Muscle layer of duodenum (tissue), 2 donors: ENCODE data around the gene SKI.
"Not testable (repeated sequence)": the region's sequence is repeated elsewhere in the genome, so short reads cannot be mapped to it uniquely, and the experiment has no call there.

ENCODE experiments used
- H3K27ac ChIP-seq: one replicate; pipeline ENCODE4 v1.7.0; 2013; ENCODE audit warnings: mild to moderate bottlenecking, low read length
- H3K27me3 ChIP-seq: one replicate; pipeline ENCODE4 v1.7.0; 2013; ENCODE audit warnings: low read depth, mild to moderate bottlenecking, control low read depth, low read length
- H3K36me3 ChIP-seq, 2 donors: one replicate each; pipeline ENCODE4 v1.7.0; 2013; ENCODE audit warnings: low read length in 2 of 2, control low read depth in 1 of 2, mild to moderate bottlenecking in 1 of 2; ENCODE audit not compliant: insufficient read depth in 2 of 2, control insufficient read depth in 1 of 2
- H3K4me1 ChIP-seq, 2 donors: one replicate each; pipeline ENCODE4 v1.7.0; 2013; ENCODE audit warnings: low read length in 2 of 2, mild to moderate bottlenecking in 2 of 2, control low read depth in 1 of 2, moderate library complexity in 1 of 2; ENCODE audit not compliant: insufficient read depth in 2 of 2, control insufficient read depth in 1 of 2
- H3K4me3 ChIP-seq, 2 donors: one replicate each; pipeline ENCODE4 v1.7.0; 2013; ENCODE audit warnings: low read length in 2 of 2, low read depth in 1 of 2, mild to moderate bottlenecking in 1 of 2
- H3K9me3 ChIP-seq, 2 donors: one replicate each; pipeline ENCODE4 v1.7.0; 2013; ENCODE audit warnings: low read length in 2 of 2, control low read depth in 1 of 2, mild to moderate bottlenecking in 1 of 2; ENCODE audit not compliant: control insufficient read depth in 1 of 2
- donor health status: healthy.

Gene SKI

DNA sequence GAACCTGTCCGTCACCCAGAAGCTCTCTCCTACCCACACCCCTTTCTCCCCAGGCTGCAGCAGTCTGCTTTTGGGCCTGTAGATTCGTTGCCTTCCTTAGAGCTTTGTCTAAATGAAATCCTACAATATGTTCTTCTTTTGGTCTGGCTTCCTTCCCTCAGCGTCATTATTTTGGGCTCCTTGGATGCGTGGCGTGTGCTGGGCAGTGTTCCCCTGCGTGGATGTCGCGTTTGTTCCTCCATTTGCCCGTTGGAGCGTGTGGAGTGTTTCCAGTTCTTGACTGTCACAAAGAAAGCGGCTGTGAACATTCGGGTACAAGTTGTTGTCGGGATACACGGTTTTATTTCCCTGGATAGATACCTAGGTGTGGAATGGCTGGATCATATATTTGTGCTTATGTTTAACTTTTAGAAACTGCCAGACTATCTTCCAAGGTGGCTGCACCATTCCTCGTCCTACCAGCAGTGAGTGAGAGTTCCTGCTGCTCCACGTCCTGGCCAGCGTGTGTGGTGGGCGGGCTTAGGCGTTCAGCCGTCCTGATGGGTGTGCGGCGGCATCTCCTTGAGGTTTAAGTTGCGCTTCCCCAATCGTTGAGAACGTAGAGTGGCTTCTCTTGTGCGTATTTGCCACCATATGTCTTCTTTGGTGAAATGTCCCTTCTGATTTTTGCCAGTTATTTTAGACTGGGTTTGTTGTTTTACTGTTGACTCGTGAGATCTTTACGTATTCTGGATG, 31.7 kb downstream of the SKI start:
- H3K27ac ChIP-seq = no peak overlapping the region
- H3K9me3 ChIP-seq = peaks cover 0 to 5% of the 10 kb centered on the region in 2 donors
- H3K36me3 ChIP-seq = no peaks in the 10 kb centered on the region
- H3K27me3 ChIP-seq = no peaks in the 10 kb centered on the region
- peaks cover 10 to 31% of the 10 kb centered on the region in 2 donors for H3K4me1 ChIP-seq
- no peak overlapping the region for H3K4me3 ChIP-seq

DNA sequence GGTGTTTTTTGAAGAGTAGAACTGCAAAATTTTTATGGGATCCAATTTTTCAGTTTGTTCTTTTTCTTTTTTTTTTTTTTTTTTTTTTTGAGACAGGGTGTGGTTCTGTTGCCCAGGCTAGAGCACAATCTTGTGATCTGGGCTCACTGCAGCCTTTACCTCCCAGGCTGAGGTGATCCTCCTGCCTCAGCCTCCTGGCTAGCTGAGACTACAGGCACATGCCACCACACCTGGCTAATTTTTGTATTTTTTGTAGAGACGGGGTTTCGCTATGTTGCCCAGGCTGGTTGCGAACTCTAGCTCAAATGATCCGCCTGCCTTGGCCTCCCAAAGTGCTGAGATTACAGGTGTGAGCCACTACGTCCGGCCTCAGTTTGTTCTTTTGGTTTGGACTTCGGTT, 32.4 kb downstream of the SKI start:
- H3K9me3 ChIP-seq, H3K27me3 ChIP-seq, H3K4me3 ChIP-seq, H3K36me3 ChIP-seq, H3K27ac ChIP-seq: not testable (repeated sequence)
- H3K4me1 ChIP-seq = peaks cover 10 to 31% of the 10 kb centered on the region in 2 donors

DNA sequence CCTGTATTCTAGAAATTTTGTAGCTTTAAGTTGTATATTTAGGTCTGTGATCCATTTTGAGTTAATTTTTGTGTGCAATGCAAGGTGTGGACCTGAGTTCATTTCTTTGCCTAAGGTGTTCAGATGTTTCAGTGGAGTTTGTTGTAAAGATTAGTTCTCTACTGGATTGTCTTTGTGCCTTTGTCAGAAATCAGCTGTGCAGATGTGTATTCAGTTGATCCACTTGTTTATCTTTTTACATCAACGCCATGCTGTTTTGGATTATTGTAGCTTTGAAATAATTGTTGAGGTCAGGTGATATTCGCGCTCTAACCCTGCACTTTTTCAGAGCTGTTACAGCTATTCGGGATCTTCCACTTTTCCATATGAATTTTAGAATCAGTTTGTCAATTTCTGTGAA, 32.8 kb downstream of the SKI start:
- Histone ChIP-seq H3K27ac (no peak overlapping the region), H3K4me1 (peaks cover 10 to 33% of the 10 kb centered on the region in 2 donors), H3K4me3 (no peak overlapping the region), H3K9me3 (peaks cover 0 to 4% of the 10 kb centered on the region in 2 donors), H3K27me3 (no peaks in the 10 kb centered on the region), H3K36me3 (no peaks in the 10 kb centered on the region)

DNA sequence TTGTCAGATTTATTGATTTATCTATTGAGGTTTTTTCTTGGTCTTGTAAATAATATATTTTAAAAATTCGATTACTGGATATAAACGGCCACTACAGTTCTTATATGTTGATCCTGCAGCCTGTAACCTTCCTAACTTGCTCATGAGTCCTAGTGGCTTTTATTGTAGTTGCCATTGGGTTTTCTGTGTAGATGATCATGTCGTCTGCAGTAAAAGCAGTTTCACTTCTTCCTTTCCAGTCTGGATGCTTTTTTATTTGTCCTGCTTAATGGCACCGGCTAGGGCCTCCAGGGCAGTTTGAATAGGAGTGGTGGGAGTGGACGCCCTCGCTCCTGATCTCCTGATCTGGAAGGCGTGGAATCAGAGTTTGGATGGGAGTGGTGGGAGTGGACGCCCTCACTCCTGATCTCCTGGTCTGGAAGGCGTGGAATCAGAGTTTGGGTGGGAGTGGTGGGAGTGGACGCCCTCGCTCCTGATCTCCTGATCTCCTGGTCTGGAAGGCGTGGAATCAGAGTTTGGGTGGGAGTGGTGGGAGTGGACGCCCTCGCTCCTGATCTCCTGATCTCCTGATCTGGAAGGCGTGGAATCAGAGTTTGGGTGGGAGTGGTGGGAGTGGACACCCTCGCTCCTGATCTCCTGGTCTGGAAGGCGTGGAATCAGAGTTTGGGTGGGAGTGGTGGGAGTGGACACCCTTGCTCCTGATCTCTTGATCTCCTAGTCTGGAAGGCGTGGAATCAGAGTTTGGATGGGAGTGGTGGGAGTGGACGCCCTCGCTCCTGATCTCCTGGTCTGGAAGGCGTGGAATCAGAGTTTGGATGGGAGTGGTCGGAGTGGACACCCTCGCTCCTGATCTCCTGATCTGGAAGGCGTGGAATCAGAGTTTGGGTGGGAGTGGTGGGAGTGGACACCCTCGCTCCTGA, 33.6 kb downstream of the SKI start:
- peaks cover 9 to 37% of the 10 kb centered on the region in 2 donors for H3K4me1 ChIP-seq
- not testable (repeated sequence) for H3K27me3 ChIP-seq, H3K36me3 ChIP-seq, H3K9me3 ChIP-seq, H3K4me3 ChIP-seq, H3K27ac ChIP-seq

DNA sequence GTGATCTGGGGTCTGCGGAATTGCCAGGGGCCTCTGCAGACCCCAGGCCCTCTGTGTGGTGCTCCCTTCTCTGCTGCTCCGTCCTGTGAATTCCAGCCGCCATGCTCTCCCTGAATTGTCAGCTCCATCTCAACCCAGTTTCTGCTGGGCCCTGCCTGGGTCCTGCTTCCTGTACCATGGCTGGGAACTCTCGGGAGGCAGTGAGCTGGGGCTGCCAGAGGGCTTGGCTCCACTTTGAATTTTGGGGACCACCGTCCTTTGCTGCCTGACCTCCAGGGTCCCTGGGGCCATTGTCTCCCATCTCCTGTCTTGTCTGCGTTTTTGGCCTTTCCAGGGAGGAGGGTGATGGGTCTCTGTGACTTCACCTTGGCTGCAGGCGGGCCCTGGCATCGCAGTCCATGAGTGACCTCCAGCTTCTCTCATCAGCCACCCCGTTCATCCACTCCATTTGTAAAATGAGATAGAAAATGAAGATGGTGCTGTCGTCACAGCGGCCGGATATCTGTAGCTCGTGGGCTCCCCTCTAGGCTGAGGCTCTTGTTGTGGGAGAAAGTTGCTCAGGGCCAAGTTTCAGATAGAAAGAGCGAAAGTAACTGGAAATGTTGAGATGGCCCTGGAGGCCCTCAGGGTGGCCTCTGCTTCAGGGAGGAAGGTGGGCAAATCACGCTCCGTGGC, 38.3 kb downstream of the SKI start:
- no peaks in the 10 kb centered on the region for H3K27me3 ChIP-seq
- peaks cover 4 to 50% of the 10 kb centered on the region in 2 donors for H3K4me1 ChIP-seq
- H3K4me3 ChIP-seq = no peak overlapping the region
- no peaks in the 10 kb centered on the region for H3K36me3 ChIP-seq
- no peaks in the 10 kb centered on the region for H3K9me3 ChIP-seq
- H3K27ac ChIP-seq = no peak overlapping the region

DNA sequence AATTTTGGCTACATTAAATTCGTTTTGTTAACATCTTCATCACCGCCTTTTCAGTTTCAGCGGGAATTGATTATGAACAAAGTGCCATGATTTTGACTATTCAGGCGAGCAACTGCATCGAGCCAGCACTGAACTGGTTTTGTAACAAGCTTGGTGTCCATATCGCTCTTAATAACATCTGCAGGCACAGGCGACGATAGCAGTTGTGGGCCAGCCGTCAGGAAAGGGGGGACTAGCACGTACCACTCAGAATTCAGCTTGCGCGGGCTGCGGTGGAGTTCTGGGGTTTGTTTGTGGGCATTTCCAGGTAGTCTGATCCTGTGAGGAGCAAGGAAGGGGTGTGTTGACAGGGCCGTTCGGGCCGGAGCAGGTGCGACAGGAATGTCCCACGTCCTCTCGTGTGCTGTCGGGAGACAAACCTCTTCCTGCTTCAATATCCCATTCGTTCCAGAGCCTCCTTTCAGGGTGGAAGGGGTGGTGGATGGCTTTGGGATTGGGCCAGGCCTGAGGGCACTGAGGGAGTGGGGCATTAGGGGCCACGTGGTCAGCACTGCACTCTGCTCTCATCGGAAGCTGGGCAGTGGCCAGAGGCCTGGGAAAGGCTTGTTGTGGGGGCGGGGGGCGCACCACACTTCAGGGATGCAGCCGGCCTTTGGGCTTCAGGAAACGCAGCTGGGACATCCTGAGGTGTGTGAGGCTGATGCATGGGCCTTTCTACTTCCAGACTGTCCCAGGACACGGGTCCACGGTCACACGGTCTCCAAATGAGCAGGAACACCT, 39.1 kb downstream of the SKI start:
- no peak overlapping the region for H3K4me3 ChIP-seq
- H3K27ac ChIP-seq = no peak overlapping the region
- H3K9me3 ChIP-seq = no peaks in the 10 kb centered on the region
- peaks cover 4 to 59% of the 10 kb centered on the region in 2 donors for H3K4me1 ChIP-seq
- H3K36me3 ChIP-seq = no peaks in the 10 kb centered on the region
- H3K27me3 ChIP-seq = no peaks in the 10 kb centered on the region

DNA sequence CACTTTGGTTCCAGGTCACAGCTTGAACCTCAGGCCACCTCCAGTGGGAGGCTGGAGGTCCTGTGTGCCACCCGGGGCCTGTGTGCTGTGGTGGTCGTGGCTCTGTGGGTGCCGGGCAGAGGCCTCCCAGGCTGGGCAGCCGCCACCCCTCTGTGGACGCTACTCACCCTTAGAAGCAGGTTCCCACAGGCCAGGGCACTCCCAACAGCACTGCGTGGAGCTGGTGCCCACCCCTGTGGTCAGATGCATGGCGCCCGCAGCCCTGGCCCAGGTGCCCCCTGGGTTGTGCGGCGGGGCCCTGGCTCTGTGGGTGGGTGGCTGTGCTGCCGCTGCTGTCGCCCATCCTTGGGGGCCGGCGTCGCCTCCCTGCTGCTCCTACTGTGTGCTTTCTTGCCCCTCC, 39.7 kb downstream of the SKI start:
- no peak overlapping the region for H3K4me3 ChIP-seq
- H3K36me3 ChIP-seq = no peaks in the 10 kb centered on the region
- no peak overlapping the region for H3K27ac ChIP-seq
- no peaks in the 10 kb centered on the region for H3K9me3 ChIP-seq
- peaks cover 4 to 65% of the 10 kb centered on the region in 2 donors for H3K4me1 ChIP-seq
- no peaks in the 10 kb centered on the region for H3K27me3 ChIP-seq

DNA sequence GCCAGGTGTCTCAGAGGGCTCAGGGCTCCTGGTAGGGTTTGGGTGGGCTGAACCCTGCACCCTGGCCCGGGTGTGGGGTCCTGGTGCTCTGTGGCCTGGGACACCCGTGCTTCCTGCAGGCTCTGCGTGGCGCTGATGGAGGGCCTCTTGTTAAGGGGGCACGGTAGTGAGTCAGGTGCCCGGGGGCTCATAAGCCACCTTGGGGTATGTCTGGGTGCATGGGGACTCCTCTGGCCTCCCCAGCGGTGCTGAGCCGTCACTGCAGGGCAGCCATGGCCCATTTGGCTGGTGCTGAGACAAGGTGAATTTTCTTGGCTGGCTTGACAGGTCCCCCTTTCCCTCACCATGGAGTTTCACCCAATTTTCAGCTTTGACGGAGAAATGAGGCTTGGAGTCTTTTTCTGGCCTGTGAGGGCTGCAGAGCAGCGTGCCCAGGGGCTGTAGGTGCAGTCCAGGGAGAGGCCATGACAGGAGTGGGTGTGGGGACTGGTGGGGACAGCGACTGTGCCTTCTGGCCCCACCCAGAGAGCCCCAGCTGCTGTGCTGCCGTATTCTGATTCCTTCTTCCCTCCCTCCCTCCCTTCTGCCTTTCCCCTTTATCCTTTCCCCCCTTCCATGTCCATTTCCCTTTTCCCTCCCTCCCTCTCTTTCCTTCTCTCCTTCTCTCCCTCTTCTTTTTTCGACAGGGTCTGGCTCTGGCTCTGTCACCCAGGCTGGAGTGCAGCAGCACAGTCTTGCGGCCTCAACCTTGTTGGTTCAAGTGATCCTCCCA, 40.4 kb downstream of the SKI start:
- Histone ChIP-seq H3K27me3 (no peaks in the 10 kb centered on the region), H3K9me3 (no peaks in the 10 kb centered on the region), H3K4me3 (no peak overlapping the region), H3K27ac (no peak overlapping the region), H3K36me3 (no peaks in the 10 kb centered on the region), H3K4me1 (peaks cover 4 to 71% of the 10 kb centered on the region in 2 donors)

DNA sequence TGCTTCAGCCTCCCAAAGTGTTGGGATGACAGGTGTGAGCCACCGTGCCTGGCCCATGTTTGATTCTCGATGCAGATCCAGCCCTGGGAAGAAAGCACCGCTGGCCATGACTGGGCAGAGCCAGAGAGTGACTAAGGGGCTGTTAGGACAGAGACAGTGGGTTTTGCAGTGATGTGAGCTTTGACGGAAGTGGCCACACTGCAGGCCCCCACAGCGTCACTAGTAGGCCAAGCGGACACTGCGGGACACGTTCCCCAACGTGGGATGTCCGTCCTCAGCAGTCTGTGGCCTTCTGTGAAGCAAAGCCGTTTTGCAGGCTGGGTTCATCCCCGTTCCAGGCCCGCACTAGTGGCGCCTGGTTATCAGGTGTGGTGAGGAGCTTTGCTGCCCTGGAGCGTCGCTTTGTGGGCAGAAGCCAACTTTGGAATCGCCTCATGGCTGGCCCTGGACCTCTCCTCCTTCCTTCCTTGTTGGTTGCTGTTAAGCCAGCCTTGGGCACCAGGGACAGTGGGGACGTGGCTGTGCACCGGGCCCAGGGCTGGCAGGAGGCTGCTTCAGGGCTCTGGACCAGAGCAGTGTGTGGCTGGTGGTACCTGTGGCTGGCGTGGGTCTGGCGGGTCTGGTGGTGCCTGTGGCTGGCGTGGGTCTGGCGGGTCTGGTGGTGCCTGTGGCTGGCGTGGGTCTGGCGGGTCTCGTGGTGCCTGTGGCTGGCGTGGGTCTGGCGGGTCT, 41.2 kb downstream of the SKI start:
- H3K27me3 ChIP-seq = no peaks in the 10 kb centered on the region
- no peaks in the 10 kb centered on the region for H3K36me3 ChIP-seq
- peaks cover 4 to 80% of the 10 kb centered on the region in 2 donors for H3K4me1 ChIP-seq
- no peak overlapping the region for H3K4me3 ChIP-seq
- H3K9me3 ChIP-seq = no peaks in the 10 kb centered on the region
- H3K27ac ChIP-seq = no peak overlapping the region

DNA sequence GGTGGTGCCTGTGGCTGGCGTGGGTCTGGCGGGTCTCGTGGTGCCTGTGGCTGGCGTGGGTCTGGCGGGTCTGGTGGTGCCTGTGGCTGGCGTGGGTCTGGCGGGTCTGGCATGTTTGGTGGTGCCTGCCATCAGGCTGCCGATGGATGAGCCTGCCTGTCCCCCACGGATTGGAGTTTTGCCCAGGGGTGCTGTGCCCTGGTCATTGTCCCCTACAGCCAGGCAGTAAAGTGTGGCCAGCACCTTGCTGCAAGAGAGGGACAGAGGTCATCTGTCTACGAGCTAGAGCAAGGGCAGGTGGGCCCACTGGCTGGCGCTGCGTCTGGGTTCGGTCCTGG, 41.8 kb downstream of the SKI start:
- Histone ChIP-seq H3K27me3 (no peaks in the 10 kb centered on the region), H3K27ac (no peak overlapping the region), H3K4me1 (peaks cover 4 to 85% of the 10 kb centered on the region in 2 donors), H3K9me3 (no peaks in the 10 kb centered on the region), H3K4me3 (no peak overlapping the region), H3K36me3 (no peaks in the 10 kb centered on the region)
